GM19193 (cell line): ENCODE data around the gene TNFAIP8L3.

Source experiments
- POLR2A ChIP-seq: IDR thresholded peaks from 4 replicates; pipeline ENCODE4 v1.6.1; 2011; ENCODE audit not compliant: insufficient read depth, insufficient read length; ENCODE audit errors: extremely low read depth

The TNFAIP8L3 gene

DNA sequence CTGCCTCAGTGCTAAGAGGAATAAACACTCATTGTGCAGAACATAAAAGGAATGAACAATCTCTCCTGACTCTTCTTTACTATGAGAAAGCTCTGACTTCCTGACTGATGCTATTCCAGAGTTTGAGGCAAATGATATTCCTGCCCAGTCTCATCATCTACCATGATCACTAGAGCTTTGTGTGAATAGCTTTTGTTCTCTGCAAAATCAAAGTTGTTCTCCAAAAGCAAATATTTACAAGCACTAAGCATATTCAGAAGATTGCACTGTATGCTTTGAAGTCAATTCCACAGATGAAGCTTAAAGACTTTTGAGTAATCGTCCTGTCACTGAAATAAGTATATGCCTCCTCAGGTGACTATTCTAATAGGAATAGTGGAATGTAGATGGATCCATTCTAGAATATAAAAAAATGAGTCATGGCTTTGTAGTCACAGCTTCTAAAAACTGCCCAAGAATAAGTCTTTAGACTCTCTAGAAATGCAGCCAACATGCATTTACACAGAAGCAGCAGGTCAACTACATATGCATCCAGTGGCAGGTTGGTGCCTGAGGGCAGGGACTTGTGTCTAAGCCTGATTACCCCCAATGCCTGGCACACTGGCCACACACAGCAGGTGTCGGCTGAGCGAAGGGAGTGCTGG, 34.6 kb downstream of the TNFAIP8L3 start:
- TF ChIP-seq POLR2A, result no peak

DNA sequence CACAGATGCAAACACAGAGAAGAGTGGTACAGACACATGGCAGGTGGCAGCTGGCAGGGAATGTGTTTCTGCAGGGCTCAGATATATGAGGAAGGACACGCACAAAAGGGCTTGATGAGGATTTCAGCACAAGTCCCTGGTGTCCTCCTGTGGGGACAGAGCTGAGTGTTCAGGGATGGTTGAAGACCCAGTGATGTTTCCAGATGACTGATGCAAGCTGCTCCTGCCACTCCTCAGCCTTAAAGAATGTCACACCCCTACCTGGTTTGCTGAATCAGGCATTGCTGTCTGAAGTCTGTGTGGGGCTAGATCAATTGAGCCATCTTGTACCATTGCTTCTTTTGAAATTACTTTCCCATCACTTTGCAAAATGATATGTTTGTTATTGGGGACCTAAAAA, 40.2 kb downstream of the TNFAIP8L3 start:
- no peak for TF ChIP-seq POLR2A

DNA sequence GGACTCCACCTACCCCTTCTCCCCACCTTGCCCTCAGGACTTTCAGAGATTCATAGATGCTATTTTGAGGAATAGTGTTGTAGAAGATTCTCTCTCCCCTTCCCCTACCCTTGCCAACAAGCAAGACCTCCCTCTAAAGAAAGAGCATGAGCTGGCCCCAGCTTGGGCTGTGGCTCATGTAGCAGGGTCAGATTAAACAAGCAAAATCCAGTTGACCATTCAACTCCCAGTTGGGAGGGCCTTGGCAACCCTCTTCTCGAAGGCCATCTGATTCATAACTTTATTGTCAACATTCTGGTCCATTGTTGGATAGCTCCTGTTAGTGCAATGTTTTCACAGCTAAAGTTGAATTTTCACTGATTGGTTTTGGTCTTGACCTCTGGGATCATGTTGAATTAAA, 41.1 kb downstream of the TNFAIP8L3 start:
- TF ChIP-seq POLR2A, result no peak

DNA sequence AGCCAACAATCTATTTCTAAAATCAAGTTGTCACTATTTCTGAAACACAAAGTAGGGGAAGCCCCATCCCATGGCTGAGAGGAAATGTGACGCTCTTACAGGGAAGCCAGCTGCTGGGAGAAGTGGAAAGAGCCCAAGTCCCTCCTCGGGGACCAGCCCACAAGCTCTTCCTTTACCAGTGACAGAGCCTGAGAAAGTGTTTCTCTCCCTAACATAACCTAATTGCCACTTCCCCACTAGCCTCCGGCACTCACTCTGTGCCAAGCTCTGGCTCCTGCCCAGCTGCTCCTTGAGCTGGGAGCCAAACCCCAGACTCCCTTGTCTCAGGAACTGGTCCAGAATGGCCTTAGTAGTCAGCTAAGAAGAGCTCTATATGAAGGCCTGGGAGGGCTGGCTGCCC, 42.9 kb downstream of the TNFAIP8L3 start:
- no peak for TF ChIP-seq POLR2A

DNA sequence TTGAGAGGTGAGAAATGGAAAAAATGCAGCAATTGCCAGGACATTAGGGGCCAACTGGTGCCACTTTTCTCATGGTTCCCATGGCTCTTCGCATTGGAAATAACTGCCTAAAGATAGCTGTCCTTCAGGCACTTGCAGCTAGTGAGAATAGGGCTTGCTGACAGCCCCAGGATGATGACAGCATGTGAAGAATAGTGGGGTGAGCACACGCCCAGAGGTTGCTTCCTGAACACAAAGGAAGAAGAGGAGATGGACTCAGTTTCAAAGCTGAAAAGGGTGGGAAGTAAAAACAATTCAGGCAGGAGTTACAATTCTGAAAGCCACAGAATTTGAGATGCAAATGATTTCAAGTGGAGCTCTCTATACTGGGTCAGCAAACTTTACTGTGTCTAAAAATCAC, 45.6 kb downstream of the TNFAIP8L3 start:
- no peak for TF ChIP-seq POLR2A

DNA sequence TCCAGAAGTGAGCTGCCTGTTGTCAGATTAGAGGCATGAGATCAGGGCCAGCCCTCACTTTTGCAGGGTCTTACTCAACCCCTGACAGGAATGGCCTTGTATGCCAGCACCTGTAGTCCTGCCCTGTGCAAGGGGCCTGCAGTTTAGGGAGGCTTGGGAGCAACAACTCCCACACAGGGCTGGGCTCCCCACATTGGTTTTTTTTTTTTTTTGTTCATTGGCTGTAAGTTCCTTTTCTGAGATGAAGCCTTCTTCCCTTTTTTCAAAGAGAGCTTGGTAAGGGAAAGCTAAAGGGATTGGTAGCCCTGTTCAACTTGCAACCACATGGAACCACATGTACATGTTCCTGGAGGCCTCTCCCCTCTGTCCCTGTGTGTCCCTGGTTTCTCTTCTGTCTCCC, 46.4 kb downstream of the TNFAIP8L3 start:
- no peak for TF ChIP-seq POLR2A

DNA sequence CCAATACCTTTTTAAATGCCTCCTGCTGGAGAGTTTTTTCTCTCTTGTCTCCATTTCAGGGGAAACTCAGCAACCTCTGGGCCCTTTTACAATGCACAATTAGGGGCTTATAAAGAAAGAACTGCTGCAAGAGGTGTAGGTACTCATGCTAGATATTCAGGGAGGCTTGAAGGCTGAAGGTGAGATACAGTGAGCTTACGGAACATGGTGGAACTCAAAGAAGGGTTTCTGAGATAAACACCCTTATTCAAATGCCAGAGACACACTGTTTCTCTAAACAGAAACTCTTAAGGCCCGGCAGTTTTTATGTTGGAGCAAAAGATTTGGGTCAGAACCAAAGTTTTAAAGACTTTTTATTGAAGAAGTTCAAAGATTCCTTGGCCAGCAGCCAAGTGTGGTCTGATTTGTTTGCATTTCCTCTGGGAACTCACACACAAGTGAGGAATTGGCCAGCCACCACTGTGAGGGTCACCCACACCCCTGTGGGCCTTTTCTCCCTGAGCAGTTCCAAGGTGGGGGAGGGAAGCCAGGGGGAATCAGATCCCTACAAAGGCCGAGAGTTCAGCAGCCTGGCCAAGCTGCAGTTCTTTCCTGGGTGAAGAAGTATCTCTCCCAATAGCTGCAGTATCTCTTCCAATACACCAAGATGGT, 47.8 kb downstream of the TNFAIP8L3 start:
- no peak for TF ChIP-seq POLR2A

DNA sequence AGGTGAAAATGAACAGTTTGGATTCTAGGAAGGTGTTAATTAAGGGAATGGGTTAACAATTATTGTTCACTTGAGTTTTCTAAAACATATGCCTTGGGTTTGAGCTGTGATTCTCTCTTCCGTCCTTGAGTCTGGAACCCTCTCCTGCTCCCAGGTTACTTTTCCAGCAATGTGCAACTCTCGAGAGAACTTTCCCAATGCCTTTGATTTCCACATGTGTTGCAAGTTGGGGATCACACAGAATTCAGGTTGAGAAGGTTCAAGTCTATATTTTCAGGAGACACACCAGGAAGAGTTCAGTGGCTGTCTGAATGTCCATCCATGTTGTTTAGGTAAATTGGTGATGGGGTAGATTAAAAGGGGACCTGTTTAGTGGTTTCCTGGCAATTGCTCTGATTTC, 48.7 kb downstream of the TNFAIP8L3 start:
- TF ChIP-seq POLR2A, result no peak

DNA sequence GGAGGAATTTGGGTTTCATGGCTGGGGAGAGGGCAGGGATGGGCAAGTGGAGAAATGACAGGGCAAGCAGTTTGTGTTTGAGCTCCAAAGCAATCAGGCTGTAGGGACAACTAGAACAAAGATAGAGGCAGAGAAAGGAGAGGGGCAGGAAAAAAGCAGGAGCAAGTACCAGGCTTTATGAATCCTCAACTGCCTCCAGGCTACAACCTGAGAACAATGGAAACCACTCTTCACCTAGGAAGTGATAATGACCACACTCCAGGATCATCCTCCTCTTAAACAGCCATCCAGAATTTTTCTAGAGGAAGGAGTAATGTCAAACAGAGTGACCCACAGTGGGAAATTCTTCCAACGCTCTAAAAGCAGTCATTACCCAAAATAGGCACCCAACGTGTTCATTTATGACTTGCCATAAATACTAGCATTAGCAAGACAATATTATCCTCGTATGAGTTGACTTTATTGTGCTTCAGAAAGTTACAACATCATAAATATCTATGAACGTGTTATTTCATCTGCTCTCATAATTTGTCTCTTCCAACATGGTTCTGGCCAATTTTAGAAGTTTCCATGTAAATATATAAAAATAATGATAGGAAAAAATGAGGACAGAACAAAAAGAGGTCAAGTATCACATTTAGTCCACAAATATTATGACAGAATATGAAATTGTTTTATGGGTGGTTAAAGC, 50.5 kb downstream of the TNFAIP8L3 start:
- TF ChIP-seq POLR2A, result no peak

DNA sequence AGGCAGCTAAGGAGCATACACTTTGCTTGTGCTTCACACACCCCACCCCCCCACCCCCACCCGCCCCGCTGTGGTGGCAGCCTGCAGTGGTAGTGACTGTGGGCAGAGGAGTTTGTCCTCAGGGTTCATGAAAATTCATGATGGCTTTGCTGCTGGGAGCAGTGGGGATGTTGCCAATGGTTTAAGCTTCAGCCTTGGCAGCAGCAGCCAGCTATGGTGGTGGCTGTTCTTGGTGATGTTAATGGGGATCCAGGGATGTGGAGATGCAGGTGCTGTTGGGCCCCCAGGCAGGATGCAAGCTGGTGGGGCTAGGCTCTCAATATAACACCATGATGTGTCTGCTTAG, 55.8 kb downstream of the TNFAIP8L3 start:
- no peak for TF ChIP-seq POLR2A

DNA sequence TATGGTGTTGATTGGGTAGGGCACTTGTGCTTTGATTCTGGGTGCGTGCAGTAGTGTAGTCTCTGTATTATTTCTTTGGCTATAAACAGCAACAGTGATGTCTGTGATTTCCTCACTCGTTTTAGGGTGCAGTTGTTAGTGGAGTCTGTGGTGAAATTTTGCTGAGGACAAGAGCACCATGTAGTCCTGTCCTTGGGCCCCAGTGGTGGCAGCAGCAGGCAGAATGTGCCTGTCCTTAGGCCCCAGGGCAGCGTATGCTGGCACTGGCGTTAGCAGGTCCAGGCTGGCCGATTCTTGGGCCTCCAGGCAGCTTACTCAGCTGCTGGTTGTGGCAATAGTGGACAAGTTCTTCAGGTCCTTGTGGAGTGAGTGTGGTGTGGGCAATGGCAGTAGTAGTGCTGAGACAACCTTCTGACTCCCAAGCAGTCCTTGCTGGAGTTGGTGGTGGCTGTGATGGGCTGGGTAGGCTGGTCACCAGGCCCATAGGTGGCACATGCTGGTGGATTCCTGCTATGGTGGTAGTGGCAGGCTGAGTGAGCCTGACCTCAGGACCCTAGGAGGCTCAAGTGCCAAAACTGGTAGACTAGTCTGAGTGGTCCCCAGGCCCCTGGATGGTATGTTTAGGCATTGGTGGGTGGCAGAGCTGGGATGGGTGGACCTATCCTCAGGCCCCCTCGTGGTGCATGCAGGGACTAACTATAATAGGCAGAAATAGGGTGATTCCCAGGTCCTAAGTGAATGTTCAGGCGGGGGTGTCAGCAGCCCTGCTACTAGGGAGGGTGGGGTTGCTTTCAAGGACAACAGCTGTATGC, 56.3 kb downstream of the TNFAIP8L3 start:
- no peak for TF ChIP-seq POLR2A

DNA sequence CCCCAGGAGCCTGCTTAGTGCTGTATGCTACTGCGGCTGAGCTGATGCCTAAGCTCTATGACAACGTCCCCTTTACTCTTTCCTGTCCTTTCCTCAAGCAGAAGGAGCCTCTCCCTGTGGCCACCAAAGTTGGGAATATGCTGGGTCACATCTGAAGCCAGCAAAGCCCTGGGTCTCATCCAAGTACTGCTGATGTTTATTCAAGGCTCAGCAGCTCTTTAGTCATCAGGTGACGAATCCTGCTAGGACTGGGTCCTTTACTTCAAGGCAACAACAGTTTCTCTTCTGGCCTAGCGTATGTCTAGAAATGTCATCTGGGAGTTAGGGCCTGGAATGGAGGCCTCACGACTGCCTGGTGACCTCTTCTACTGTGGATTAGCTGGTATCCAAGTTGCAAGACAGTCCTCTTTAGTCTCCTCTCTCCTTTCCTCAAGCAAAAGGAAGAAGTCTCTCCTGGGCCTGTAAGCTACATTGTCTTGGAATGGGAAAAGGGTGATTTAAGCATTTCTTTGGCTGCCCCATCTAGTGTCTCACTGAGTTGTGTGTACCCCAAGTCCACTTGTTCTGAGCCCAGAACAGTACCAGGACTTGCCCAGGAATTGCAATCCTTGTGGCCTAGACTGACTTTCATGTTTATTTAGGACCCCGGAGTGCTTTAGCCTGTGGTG, 63.9 kb downstream of the TNFAIP8L3 start:
- TF ChIP-seq POLR2A, result no peak

DNA sequence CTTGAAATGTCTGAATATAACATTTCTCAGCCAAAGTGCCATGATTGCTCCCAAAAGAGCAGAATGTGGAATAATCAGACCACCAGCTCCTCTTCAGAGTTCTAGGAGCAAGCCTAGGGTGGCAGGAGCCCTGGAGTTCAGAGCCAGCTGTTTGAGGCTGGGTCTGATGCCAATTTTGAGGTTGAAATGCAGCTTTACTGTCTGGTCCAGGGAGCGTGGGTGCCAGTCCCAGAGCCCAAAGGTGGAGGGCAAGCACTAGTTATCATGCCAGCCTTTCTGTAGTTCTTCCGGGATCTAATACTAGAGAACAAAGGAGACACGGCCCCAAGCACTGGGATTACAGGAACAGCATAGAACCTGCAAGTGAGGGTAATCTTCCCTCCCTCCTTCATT, 69.3 kb downstream of the TNFAIP8L3 start:
- TF ChIP-seq POLR2A, result no peak

DNA sequence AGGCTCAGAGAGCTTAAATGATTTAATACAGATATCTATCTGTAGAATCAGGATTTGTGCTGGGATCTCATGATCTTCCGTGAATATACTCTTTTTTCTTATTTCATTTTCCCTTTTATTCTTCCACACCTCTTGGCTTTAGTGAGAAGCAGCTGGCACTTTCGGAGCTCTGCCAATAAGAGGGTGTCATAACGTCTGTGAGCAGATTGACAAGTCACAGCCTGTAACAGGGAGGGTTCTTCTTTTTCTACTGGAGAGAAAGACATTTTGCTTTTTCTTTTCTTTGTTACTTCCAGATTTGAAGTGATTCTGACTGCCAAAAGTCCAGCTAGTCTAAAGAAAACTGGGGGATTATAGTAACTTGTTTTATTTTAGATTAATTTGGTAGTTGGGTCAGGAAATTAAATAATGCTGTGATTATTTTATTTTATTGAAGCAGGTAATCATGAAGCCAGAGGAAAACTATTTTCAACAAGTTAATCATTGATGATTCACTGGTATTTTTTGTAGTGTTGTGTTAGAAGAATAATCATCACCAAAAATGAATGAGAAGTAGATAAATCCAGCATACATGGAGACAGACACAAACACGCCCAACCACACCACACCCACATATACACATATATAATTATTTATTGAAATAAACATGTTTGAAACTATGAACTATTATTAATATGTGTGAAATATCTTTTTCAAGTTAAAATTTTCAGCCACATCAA, 69.8 kb downstream of the TNFAIP8L3 start:
- no peak for TF ChIP-seq POLR2A
